ENCODE measurements around the gene FDXR.
A peak's percentile ranks its signal among the peaks of the same experiment; 100 is the strongest.

The FDXR gene

DNA sequence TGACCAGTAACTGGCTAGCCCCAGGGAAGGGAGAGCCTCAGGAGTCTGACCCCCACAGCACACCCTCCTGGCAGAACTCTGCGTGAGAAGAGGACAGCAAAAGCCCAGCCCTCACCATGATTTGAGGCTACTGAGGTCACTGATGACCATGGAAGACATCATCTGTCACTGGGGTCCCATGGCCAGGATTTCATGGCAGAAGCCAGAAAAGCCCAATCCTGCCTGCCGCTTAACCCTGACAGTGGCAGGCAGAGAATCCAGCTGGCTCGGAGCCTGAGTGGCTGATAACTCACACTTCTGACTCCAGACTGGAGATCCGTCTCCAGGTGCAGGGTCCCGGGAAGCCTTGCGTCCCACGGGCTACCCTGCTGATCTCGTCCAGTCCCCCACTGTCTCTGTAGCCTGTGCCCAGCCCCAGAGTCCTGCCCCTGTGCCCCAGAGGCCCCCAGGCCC, 30.6 kb downstream of the FDXR start:
- DNase-seq = peak in 1 of 10 donors; percentile 85
- intact Hi-C loops (cut with DNase I) = no loop called here

DNA sequence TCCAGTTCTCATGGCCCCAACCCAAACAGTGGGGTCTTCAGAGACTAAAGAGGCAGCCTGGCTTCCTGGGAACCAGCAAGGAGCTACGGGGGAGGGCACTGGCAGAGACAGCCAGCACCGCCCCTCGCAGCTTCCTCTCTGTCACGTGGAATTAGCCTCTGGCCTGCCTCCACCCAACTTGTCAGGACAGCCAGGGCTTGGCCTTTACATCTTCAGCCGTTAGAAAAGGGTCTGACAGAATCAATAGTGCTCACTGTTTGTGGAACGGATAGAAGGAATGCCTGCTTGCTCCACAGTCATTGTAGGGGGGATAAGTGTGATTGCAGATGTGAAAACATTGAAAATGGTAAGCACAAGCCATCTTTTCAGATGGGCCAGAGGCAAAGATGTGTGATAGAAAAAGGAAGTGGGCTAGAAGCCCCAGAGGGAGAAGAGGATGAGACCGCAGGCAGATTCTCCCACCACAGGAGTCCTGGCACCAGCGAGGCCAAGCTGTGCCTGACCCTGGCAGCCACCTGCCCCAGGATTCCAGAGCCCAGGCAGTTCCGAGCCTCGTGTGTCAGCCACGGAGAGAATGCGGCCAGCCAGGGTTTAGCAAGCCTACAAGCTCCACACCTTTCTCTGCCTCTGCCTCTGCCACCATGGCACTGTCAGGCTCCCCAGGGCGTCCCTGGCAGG, 31.7 kb downstream of the FDXR start:
- DNase-seq = peak in 6 of 10 donors; percentile 52 to 91 (median 64)
- intact Hi-C loops (cut with DNase I) = no loop called here

DNA sequence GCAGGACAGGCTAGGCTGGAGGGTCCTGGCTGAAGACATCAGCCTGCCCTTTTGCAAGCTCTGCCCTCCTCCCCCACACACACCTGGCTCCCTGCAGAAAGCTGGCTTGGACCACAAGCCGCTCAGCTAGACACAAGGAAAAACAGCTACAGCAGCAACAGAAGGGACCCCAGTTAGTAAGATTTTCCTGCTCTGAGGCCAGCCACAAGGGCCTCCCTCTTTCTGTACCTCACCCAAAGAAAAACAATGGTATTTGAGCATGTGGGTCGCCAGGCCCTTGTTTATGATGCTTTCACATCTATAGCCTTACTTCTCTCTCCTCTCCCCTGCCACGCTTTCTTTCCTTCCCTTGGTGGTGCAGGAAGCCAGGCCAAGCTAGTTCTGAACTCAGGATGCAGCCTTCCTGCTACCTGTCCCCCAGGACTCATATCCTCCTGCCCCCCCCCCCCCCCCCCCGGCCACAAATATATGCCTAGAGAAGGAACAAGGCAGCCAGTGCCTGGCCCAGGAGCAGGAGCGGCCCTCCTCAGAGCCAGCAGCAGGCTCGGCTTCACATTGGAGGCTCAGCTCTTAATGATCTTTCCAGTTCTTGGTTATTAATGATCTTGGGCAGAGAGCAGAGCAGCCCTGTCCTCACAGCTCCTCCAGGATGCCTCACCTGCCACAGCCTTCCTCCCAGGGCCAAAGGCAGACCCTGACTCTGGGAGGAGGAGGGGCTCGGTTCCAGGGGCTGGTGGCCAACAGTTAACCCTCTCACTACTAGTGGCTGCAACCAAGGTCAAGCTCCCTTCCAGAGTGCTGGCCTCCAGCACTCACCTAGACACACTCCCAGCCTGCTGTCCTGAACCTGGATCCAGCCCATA, 32.6 kb downstream of the FDXR start:
- DNase-seq = no peak
- intact Hi-C loops (cut with DNase I) = no loop called here

DNA sequence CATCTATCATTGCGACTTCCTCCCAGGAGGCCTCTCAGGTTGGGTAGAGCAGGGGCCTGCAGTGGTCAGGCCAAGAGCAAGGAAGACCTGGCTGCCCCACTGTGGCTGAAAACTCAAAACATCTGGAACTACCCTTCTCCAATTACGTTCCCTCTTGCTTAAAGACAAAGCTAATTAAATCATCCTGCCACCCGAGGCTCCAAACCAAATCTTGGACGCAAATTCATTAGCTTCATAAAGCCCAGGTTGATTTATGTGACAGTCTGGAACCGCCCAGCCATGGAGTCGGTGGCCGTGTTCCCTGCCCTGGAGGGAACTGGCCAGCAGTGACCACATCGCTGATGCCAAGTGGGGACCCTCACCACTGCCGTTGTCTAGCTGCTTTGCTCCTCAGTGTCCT, 34.5 kb downstream of the FDXR start:
- intact Hi-C loops (cut with DNase I) = no loop called here
- no peak for DNase-seq

DNA sequence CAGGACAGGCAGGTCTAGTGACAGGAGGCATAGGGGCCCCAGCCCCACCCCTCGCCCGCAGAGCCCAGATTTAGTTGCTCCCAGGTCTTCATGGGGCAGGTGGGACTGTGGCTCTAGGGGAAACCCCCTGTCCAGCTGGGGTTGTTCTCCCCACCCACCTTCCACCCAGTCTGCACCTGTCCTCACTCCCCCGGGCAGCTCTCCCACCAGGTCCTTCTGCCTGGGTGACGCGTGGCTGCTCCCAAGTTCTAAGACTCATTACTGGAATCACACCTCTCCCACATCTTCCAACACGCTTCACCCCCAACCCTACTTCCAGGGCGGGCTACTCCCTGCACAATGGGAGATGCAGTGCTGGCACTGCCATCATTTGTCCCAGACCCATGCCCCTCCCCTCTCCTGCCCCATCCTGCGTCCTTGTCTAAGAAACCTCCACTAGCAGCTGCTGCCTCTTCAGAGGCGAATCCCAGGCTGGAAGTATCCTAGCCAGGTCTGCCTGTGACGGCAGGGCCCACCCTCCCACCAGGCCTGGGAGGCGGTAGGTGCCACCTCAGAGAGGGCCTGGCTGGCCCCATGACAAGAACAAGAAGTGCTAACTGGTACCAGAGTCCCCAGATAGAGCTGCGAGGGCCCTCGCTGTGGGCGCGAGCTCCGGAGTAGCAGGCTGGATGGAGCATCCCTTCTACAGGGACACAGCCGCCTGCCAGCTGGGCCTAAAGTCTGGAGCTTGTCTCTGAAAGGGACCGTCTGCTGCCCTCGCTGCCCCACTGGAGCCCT, 35.9 kb downstream of the FDXR start:
- peak in 8 of 10 donors; percentile 33 to 94 (median 65) for DNase-seq
- intact Hi-C loops (cut with DNase I) = no loop called here

DNA sequence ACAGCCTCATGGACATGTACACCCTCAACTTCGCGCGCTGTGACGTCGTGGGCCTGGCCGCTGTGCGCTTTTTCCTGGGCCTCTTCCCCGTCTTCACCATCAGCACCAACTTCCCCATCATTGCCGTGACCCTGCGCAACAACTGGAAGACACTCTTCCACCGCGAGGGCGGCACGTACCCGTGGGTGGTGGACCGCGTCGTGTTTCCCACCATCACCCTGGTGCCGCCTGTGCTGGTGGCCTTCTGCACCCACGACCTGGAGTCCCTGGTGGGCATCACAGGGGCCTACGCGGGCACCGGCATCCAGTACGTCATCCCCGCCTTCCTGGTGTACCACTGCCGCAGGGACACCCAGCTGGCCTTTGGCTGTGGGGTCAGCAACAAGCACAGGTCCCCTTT, 36.6 kb downstream of the FDXR start:
- intact Hi-C loops (cut with DNase I) = no loop called here
- no peak for DNase-seq

DNA sequence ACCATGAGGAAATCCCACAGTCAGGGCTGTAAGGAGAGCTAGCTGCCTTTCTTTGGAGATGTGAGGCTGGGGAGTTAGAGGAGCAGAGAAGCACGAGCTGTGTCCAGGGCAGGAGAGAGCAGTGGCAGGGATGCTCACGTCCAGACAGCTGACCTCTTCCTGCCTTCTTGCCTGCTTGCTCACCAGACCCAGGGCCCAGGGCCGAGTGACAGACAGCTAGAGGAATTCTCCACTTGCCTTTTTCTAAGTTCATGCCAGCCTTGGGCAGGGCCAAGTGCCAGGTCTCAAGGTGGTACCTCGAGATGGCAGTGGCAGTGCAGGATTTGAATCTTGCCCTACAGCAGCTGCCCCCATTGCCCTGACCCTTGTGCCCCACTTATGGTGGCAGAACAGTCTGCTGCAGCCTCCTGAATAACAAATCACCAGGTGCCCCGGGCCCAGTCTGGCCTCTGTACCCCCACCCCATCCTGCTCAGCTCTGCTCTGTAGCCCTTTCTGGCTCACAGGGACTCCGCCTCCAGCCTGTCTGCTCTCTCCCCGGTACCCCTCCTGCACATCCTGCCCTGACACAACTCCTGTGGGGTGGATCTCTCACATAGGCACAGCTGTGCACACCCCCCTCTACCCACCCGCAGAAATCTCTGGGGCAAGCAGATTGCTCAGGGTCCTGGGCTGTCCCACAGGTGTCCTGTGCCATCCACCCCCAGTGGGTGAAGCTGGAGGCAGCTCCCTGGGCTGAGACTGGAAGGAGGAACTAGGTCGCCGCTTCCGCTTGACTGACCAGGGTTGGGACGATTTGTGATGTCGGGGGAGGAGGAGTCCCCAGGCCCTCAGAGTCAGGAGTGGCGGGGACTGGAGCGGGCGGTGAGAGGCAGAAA, 39.1 kb downstream of the FDXR start:
- intact Hi-C loops (cut with DNase I) = no loop called here

DNA sequence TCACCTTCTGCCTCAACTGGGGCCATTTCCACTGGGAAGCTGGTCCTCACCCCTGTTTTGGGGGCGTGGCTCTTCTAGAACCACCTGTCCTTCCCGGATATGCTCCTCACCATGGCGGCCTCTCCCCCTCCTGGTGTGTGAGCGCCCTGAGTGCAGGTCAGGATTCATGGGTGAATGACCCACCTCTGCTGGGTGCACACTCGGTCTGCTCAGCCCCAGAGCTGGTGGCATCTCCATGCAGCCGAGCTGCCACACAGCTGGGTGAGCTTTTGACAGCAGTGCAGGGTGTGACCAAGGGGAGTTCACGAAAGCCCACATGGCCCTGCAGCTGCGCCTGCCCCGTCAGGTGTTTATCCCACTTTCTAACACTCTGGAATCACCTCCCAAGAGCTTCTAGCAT, 40.4 kb downstream of the FDXR start:
- DNase-seq = no peak
- intact Hi-C loops (cut with DNase I) = no loop called here

More for the DNA sequence above, 39.1 kb downstream of the FDXR start:
- DNase-seq = peak in 5 of 10 donors; percentile 37 to 89 (median 54)

DNA sequence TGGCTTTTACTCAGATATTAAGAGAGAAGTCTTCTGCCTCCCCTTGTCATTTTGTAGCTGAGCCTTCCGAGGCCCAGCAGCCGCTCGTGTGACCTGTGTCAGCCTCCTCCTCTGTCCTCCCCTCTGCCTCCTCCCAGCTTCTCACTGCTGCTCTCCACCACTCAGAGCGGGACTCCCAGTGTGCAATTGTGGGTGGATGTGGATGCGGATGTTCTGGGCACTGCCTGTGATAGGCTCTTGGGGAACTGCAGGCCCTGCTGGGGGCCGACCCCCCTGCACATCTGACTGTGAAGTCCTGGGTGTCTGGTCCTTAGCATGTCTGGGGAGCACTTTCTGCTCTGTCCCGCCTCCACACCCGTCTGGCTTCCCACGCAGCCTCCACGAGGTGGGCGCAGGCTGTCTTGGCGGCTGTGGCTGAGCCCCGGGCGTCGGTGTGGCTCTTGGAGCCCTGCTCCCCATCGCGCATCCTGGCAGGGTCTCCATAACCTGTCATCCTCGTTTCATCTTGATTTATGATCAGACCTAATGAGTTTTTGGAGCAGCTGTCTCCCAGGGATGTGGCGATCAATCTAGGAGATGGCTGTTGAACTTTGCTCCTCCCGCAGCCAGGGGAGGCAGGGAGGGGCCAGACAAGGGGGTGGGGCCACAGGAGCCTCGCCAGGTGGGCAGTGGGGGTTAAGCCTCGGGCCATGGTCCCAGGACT, 41.2 kb downstream of the FDXR start:
- no peak for DNase-seq
- intact Hi-C loops (cut with DNase I) = no loop called here

DNA sequence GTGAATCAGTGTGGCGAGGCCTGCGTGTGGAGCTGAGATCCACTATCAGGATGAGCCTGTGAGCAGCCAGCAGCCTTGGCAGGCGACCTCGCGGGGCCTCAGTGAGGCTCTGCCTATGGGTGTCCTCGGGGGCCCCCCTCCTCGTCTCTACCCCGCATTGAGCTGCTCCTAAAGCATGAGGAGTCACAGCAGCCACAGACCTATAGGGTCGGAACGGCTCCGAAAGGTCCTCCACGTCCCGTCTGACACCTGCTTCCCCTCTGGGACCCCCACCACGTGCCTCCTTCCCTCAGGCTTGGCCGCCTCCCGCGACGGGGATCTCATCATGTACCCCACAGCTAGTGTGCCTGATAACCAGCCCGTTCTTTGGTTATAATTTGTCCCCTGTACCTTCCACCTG, 41.9 kb downstream of the FDXR start:
- no peak for DNase-seq
- intact Hi-C loops (cut with DNase I) = no loop called here

DNA sequence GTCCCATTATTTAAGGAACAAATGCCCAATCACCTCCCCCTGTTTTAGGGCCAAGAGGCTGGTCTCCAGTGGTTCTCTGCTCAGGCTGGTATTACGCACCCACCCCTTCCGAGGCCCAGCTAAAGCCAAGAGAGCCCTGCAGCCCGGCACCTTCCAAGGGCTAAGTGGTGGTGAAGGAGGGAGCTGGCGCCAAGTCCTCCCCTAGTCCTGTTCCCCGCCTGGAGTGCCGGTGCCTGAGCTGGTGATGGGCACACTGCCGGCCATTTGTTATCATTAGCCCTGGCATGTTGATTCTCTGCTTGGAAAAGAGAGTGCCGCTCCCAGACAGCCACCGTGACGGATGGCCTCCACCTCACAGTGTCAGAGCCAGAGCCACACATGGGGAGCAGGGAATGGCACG, 45.0 kb downstream of the FDXR start:
- DNase-seq = no peak
- intact Hi-C loops (cut with DNase I) = no loop called here

DNA sequence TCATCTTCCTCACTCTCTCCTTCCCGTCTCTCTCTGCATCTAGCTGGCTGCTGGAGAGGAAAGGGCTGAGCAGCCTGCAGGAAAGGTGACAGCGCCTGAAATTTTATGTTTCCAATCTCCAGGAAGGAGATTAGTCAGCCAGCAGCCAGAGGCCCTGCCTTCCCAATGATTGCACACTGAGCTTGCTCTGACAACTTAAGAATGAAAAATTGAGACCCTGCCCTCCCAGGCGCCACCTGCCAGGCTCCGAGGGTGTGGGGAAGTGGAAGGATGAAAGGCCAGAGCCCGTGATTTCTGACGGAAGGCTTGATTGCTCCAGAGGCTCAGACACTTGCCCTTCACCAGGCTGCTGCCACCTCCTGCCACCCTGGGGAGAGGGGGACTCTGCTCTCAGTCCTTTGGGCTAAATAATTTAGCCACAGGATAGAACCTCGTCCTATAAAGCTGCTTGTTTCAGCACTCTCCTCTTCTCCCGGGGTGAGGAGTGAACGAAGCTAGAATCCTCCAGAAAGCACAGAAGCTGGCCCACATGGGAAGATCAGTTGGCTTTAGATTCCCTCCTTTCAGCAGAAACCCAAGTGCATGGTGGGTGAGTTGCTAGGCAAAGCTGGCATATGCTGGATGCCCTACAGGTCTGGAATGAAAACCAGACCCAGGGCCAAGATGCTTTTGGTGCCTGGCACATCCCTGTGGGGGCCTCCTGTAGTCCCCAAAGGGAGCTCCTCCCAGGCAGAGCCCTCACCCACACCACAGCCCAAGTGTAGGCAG, 46.7 kb downstream of the FDXR start:
- intact Hi-C loops (cut with DNase I) = no loop called here
- DNase-seq = no peak

DNA sequence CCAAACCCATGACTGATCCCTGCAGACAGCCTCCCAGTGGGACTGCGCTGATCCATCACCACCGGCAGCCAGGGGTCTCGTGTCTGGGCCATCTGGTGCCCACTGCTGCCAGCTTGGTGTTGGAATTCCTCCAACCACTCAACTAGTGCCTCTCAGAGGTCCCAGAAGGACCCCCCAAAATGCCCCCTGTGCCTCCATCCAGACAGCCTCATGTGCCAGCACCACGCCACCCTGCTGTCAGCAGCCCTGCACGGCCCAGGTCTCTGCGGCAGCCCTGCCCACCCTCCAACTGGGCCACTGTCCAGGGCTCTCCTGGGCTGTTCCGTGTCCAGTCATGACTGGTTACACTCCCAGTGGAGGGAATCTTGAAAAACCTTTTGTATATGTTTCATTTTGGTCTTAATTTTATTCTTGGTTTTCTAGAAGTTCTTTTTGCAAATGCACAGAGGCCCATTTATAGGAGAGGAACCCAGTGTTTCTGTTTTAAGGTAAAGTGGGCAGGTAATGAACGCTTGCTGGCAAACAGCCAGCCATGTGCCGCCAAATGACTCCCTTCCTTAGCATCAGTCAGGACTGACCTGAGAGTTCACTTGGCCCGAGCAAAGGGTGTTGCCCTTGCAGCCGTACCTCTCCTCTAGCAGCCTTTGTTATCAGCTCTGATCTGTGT, 47.7 kb downstream of the FDXR start:
- DNase-seq = no peak
- intact Hi-C loops (cut with DNase I) = no loop called here

DNA sequence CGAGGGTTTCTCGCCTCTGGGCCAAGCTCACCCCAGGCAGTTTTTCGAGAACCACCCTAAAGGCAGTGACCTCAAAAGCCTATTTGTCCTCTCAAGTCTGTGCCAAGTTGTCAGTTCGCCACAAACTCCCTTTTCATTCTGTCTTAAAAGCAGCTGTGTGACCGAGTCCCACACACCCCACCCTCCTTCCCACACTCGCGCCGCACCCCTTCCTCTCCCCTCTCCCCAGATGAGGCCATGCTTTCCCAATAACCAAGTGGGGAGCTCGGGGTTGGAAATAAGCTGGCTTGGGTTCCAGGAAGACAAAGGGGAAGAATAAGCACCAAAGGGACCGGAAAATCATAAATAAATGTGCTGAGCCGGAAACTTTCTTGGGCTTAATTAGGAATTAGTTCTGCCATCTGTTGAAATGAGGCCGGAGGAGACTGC, 49.8 kb downstream of the FDXR start:
- peak in 6 of 10 donors; percentile 43 to 85 (median 50) for DNase-seq
- intact Hi-C loops (cut with DNase I) = no loop called here

DNA sequence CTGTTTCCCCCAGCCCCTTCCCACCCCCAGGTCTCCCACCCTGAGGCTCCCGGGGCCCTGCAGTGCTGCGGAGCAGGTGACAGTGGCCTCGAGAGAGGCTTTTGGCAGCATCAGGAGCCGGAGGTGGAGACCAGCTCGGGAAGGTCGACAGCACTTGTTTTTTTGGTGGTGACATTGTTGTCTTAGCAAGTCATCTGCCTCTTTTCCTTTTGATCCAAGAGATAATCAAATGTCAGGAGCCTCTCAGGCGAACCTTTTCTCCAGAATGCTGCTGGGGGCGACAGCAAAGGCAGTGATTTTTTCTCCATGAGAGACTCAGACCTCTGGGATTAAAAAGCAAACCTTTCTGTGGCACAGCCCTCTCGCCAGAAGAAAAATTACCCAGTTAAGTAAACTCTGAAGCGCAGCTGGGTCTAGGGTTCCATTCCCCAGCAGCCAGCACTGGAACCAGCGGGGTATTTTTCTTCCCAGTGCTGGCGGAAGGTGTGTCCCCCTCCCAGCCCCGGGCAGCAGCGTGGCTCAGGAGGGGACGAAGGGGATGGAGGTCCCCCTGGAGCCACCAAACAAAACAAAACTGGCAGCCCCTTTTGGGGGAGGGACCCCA, 50.4 kb downstream of the FDXR start:
- intact Hi-C loops (cut with DNase I) = no loop called here
- DNase-seq = no peak

DNA sequence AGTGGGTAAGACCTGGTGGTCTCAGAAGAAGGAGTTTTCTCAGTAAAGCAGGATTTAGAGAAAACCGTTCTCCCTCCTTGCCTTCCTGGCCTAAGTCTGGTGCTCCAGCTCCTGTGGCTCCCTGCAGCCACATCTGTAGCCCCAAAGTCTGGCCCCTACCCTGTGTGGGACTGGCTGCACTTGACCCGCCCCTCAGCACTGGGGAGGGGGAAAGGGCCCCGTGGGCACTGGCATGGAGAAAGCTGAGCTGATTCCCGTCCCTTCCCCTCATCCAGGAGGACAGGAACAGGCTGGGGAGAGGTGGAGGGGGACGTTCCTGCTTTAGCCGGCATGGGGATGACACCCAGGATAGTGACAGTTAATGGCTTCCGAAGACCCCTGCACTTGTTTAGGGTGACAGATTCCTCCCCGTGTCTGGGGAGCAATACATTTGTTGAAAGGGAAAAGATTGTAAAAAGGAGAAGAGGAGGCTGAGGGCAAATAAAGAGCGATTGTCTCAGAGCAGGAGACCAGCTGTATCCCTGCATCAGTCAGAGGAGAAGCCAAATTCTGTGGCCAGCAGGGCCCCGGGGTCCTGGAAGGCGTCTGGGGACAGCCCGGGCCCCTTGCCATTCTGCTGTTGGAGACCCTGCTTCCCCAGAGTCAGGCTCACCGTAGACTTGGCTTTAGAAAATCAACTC, 51.0 kb downstream of the FDXR start:
- intact Hi-C loops (cut with DNase I) = no loop called here
- DNase-seq = no peak

DNA sequence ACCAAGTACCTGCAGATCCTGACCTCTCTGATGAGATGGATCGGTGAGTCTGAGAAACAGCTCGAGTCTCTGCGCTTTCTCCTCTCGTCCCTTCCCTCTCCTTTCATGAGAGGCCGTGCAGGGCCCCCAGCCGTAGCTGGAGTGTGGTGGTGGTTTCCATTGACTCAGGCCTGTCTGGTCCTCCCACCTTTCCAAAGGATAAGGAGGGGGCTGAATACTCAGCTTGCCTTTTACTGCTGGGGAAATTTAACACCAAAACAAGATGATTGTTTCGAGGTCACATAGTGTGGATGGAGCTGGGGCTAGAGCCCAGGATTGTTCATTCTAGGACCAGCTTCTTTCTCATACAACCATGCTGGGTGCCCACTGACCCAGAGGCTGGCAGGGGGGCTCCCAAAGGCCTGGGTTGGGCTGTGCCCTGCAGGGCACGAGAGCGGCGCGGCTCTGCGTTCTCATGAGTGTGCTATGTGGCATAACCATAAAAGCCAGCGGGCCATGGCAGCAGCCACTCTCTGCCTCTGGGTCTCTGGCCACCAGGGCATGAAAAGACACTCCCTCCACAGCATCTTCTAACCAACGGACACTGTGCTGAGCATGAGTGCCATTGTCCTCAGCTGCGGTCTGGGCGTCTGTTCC, 52.9 kb downstream of the FDXR start:
- no peak for DNase-seq
- intact Hi-C loops (cut with DNase I) = no loop called here
